Measurements from ENCODE around the gene MCF2L2. TPM values are rescaled to one million over a fixed set of nuclear protein-coding genes. Genes with fewer than 3 reads are reported as not detected.

MCF2L2 gene
- total and polyA plus RNA-seq, 9 of the 15 experiments (the other 6 are each of a cell fraction or from before 2014, with no cell fraction given): 0.56 to 4.2 (median 3.0) TPM

DNA sequence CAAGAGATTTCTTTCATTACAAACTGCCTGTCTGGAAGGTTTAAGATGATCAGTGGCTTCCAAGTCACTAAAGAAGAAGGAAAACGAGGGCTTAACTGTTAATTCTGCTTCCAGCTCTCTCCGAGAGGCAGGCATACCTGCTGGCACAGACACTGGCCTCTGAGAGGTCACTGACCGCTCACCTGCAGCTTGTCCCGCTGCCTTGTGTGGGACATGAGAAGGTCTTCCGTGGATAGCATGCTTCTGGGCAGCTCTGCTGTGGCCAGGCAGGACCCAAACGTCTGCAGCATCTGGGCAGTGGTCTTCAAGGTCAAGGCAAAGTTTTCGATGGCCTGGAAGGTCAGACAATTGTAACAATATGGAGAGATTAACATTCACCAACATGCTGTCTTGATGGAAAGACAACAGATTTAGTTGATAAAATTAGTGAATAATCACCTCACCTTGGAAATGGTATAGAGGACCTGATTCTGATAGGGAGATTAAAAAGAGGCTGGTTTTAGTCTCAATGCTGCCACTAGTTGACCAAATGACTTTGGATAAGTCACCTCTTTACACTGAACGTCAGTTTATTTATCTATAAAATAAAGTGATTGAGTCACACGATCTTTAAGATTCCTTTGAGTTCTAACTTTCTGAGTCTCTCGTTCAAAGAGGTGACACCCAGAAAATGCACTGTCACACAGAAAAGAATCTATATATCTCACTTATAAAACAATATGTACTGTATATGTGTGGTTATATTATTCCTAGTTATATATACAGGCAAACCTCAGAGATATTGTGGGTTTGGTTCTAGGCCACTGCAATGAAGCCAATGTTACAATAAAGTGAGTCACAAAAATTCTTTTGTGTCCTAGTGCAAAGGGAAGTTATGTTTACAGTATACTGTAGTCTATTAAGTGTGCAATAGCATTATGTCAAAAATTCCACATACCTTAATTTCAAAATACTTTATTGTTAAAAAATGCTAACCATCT is 110.2 kb downstream of the MCF2L2 start:
- H3K27ac ChIP-seq (ENCODE audit: extremely low read depth, low read depth, low read length): no peak overlapping the region
- FAIRE-seq (no peak), DNase-seq (ENCODE audit: extremely low read depth in 1 of 4, low spot score in 3 of 4) (no peak), ATAC-seq (no peak)
- H3K4me1 ChIP-seq (replicated peaks in 1 of 2; ENCODE audit: control insufficient read depth in 2 of 2, insufficient read depth in 2 of 2, low read length in 2 of 2): peaks cover 0 to 3% of the 10 kb centered on the region in 2 experiments; a peak in 1 of 5 replicates
- no peak overlapping the region for H2AFZ ChIP-seq (ENCODE audit: low read depth, low read length)
- H3K9me1 ChIP-seq (ENCODE audit: control insufficient read depth, insufficient read depth, low read length): no peaks in the 10 kb centered on the region
- H4K20me1 ChIP-seq (replicated peaks; ENCODE audit: control insufficient read depth, insufficient read depth, low read length): no peaks in the 10 kb centered on the region
- no peaks in the 10 kb centered on the region for H3K79me2 ChIP-seq (ENCODE audit: control insufficient read depth, insufficient read depth, low read length)
- 42% methylated on average over 10 of the region's 10 CpGs for WGBS (ENCODE audit: insufficient coverage, low coverage, missing lambda C conversion rate)
- ChIA-PET CTCF (ENCODE audit: low intra/inter-chr PET ratio) (no interaction called here), POLR2A (interaction anchor here (0.6 to 1.2 kb wide), 2 partner anchors 11 to 51 kb away, joined by 4 read pairs; no protein-coding TSS in a partner anchor)
- H3K4me3 ChIP-seq: no peak overlapping the region
- BruUV-seq (replicated peaks): no TSS peak
- H3K4me2 ChIP-seq (ENCODE audit: insufficient read depth, low read length): no peak overlapping the region
- no peaks in the 10 kb centered on the region; the same call in 2 of the 3 replicates for H3K36me3 ChIP-seq (ENCODE audit: control insufficient read depth, insufficient read depth, low read length)
- H3K9ac ChIP-seq (ENCODE audit: insufficient read depth in 1 of 2, low read depth in 2 of 2, low read length in 2 of 2): no peak overlapping the region
- no peaks in the 10 kb centered on the region for H3K9me3 ChIP-seq (replicated peaks; ENCODE audit: control insufficient read depth, insufficient read depth, low read depth, low read length)
- intact Hi-C loops (cut with micrococcal nuclease): no loop called here
- in situ Hi-C loops (cut with MboI): no loop called here
- H3K27me3 ChIP-seq (ENCODE audit: control insufficient read depth in 2 of 2, insufficient read depth in 2 of 2, low read length in 2 of 2): no peaks in the 10 kb centered on the region
- TF ChIP-seq, protein P1, sequence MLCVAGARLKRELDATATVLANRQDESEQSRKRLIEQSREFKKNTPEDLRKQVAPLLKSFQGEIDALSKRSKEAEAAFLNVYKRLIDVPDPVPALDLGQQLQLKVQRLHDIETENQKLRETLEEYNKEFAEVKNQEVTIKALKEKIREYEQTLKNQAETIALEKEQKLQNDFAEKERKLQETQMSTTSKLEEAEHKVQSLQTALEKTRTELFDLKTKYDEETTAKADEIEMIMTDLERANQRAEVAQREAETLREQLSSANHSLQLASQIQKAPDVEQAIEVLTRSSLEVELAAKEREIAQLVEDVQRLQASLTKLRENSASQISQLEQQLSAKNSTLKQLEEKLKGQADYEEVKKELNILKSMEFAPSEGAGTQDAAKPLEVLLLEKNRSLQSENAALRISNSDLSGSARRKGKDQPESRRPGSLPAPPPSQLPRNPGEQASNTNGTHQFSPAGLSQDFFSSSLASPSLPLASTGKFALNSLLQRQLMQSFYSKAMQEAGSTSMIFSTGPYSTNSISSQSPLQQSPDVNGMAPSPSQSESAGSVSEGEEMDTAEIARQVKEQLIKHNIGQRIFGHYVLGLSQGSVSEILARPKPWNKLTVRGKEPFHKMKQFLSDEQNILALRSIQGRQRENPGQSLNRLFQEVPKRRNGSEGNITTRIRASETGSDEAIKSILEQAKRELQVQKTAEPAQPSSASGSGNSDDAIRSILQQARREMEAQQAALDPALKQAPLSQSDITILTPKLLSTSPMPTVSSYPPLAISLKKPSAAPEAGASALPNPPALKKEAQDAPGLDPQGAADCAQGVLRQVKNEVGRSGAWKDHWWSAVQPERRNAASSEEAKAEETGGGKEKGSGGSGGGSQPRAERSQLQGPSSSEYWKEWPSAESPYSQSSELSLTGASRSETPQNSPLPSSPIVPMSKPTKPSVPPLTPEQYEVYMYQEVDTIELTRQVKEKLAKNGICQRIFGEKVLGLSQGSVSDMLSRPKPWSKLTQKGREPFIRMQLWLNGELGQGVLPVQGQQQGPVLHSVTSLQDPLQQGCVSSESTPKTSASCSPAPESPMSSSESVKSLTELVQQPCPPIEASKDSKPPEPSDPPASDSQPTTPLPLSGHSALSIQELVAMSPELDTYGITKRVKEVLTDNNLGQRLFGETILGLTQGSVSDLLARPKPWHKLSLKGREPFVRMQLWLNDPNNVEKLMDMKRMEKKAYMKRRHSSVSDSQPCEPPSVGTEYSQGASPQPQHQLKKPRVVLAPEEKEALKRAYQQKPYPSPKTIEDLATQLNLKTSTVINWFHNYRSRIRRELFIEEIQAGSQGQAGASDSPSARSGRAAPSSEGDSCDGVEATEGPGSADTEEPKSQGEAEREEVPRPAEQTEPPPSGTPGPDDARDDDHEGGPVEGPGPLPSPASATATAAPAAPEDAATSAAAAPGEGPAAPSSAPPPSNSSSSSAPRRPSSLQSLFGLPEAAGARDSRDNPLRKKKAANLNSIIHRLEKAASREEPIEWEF (CRISPR knock-in tag; IDR thresholded peaks at IDR 0.05): no peak
- no peak for TF ChIP-seq NR2C1 (IDR thresholded peaks at IDR 0.05)
- no peak for TF ChIP-seq NR2C1 (tag; IDR thresholded peaks at IDR 0.05)
- TF ChIP-seq ZNF324 (CRISPR knock-in tag; IDR thresholded peaks at IDR 0.05): no peak
- no peak for TF ChIP-seq SAP30 (IDR thresholded peaks at IDR 0.05; ENCODE audit: borderline replicate concordance, insufficient read depth, low read depth, low read length, poor library complexity, severe bottlenecking)
- TF ChIP-seq, protein P2, sequence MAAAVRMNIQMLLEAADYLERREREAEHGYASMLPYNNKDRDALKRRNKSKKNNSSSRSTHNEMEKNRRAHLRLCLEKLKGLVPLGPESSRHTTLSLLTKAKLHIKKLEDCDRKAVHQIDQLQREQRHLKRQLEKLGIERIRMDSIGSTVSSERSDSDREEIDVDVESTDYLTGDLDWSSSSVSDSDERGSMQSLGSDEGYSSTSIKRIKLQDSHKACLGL (CRISPR knock-in tag; IDR thresholded peaks at IDR 0.05; ENCODE audit: borderline replicate concordance, poor library complexity, severe bottlenecking): no peak
- TF ChIP-seq HNRNPLL (IDR thresholded peaks at IDR 0.05; ENCODE audit: low read depth, low read length, poor library complexity, severe bottlenecking): no peak
- TF ChIP-seq, protein P3, sequence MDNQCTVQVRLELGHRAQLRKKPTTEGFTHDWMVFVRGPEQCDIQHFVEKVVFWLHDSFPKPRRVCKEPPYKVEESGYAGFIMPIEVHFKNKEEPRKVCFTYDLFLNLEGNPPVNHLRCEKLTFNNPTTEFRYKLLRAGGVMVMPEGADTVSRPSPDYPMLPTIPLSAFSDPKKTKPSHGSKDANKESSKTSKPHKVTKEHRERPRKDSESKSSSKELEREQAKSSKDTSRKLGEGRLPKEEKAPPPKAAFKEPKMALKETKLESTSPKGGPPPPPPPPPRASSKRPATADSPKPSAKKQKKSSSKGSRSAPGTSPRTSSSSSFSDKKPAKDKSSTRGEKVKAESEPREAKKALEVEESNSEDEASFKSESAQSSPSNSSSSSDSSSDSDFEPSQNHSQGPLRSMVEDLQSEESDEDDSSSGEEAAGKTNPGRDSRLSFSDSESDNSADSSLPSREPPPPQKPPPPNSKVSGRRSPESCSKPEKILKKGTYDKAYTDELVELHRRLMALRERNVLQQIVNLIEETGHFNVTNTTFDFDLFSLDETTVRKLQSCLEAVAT (IDR thresholded peaks at IDR 0.05): no peak
- TF ChIP-seq, protein P4, sequence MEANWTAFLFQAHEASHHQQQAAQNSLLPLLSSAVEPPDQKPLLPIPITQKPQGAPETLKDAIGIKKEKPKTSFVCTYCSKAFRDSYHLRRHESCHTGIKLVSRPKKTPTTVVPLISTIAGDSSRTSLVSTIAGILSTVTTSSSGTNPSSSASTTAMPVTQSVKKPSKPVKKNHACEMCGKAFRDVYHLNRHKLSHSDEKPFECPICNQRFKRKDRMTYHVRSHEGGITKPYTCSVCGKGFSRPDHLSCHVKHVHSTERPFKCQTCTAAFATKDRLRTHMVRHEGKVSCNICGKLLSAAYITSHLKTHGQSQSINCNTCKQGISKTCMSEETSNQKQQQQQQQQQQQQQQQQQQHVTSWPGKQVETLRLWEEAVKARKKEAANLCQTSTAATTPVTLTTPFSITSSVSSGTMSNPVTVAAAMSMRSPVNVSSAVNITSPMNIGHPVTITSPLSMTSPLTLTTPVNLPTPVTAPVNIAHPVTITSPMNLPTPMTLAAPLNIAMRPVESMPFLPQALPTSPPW (CRISPR knock-in tag; IDR thresholded peaks at IDR 0.05): no peak
